ENCODE data around the gene NEK5.

GRCh38 chr13:51997641-51998330 is 131.1 kb downstream of the NEK5 start:
- TF ChIP-seq ZFP30 (CRISPR knock-in tag; IDR thresholded peaks at IDR 0.05), result no peak
- TF ChIP-seq, protein P1, sequence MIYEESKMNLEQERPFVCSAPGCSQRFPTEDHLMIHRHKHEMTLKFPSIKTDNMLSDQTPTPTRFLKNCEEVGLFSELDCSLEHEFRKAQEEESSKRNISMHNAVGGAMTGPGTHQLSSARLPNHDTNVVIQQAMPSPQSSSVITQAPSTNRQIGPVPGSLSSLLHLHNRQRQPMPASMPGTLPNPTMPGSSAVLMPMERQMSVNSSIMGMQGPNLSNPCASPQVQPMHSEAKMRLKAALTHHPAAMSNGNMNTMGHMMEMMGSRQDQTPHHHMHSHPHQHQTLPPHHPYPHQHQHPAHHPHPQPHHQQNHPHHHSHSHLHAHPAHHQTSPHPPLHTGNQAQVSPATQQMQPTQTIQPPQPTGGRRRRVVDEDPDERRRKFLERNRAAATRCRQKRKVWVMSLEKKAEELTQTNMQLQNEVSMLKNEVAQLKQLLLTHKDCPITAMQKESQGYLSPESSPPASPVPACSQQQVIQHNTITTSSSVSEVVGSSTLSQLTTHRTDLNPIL (CRISPR knock-in tag; IDR thresholded peaks at IDR 0.05; ENCODE audit: low read depth), result no peak
- no peak for TF ChIP-seq ARNTL (CRISPR knock-in tag; IDR thresholded peaks at IDR 0.05; ENCODE audit: borderline replicate concordance, low read depth)
- TF ChIP-seq, protein P2, sequence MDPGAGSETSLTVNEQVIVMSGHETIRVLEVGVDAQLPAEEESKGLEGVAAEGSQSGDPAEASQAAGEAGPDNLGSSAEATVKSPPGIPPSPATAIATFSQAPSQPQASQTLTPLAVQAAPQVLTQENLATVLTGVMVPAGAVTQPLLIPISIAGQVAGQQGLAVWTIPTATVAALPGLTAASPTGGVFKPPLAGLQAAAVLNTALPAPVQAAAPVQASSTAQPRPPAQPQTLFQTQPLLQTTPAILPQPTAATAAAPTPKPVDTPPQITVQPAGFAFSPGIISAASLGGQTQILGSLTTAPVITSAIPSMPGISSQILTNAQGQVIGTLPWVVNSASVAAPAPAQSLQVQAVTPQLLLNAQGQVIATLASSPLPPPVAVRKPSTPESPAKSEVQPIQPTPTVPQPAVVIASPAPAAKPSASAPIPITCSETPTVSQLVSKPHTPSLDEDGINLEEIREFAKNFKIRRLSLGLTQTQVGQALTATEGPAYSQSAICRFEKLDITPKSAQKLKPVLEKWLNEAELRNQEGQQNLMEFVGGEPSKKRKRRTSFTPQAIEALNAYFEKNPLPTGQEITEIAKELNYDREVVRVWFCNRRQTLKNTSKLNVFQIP (CRISPR knock-in tag; IDR thresholded peaks at IDR 0.05; ENCODE audit: borderline replicate concordance, low read depth), result no peak
- no peak for TF ChIP-seq ISL1 (CRISPR knock-in tag; IDR thresholded peaks at IDR 0.05)

Data from SK-N-SH treated with all-trans-retinoic acid at 6 μM for 48 hours (cell line).